Measurements from ENCODE around the gene UNK. TPM values are rescaled to one million over a fixed set of nuclear protein-coding genes. Genes with fewer than 3 reads are reported as not detected.
A peak's percentile ranks its signal among the peaks of the same experiment; 100 is the strongest.
"Not testable (repeated sequence)": the region's sequence is repeated elsewhere in the genome, so short reads cannot be mapped to it uniquely, and the experiment has no call there.

The UNK gene
- total and polyA plus RNA-seq, 2 donors, result 13.7 to 31.6 TPM

DNA sequence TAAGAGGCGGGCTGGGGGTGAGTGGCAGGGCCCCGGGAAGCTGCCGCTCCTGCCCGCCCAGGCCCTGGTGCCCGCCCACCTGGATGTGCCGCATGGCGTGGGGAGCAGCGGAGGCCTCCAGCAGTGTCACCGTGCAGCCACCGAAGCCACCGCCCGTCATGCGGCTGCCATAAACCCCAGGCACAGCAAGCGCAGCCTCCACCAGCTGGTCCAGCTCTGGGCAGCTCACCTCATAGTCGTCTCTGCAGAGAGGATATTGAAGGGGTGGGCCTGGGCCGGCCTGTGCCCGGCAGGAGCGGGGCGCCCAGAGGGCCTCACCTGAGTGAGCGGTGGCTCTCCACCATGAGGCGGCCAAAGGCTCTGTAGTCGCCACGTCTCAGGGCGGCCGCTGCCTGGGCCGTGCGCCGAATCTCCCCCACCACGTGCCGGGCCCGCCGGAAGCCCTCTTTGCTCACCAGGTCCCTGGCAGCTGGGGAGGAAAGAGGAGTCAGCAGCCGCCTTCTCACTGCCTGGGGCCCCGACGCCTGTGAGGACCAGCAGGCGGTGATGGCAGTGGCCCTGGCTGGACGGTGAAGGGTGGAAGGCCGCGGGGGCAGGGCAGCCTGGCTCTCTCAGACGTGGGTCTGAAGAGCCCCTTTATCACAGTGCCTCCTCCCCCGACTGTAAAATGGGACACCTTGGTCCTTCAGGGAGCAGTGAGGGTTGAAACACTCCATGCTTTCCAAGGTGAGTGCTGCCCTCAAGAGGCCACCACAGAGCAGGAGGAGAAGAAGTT is 26.3 kb upstream of the UNK start:
- H3K36me3 ChIP-seq (ENCODE audit: control insufficient read depth in 2 of 2, insufficient read depth in 2 of 2, low read length in 1 of 2), result peaks cover 13 to 20% of the 10 kb centered on the region in 2 donors

DNA sequence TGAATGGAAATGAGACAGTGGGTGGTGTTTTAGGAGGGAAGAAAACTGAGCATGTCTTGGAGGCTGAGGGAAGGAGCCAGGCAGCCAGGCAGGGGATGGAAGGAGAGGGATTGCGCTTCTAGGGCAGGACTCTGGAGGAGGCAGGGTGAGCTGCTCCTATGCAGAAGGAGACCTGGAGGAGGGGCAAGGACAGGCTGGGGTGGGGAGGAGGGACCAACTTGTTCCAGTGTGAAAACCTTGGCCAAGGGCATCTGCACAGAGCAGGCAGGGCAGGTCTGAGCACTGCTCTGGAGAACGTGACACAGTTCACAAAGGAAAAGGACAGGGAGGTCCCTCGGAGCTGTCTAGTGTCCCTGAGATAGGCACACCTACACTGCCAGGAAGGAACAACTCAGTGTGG is 25.1 kb upstream of the UNK start:
- Histone ChIP-seq H3K4me3 (ENCODE audit: low read length in 2 of 2) (no peak overlapping the region), H3K9me3 (ENCODE audit: control insufficient read depth in 2 of 2, insufficient read depth in 1 of 2, low read length in 1 of 2) (no peaks in the 10 kb centered on the region), H3K36me3 (ENCODE audit: control insufficient read depth in 2 of 2, insufficient read depth in 2 of 2, low read length in 1 of 2) (peaks cover 14 to 20% of the 10 kb centered on the region in 2 donors), H3K27me3 (ENCODE audit: control insufficient read depth in 2 of 2, insufficient read depth in 1 of 2, low read length in 1 of 2) (no peaks in the 10 kb centered on the region), H3K4me1 (ENCODE audit: control insufficient read depth in 2 of 2, insufficient read depth in 2 of 2, low read length in 2 of 2) (peaks cover 10 to 18% of the 10 kb centered on the region in 2 donors), H3K27ac (ENCODE audit: low read depth in 1 of 2, low read length in 1 of 2) (no peak overlapping the region)
- DNase-seq (ENCODE audit: low read depth in 6 of 9, low spot score in 9 of 9), result no peak
- 98% methylated on average over 3 of the region's 3 CpGs for WGBS

More for the DNA sequence above, 26.3 kb upstream of the UNK start:
- H3K27ac ChIP-seq (ENCODE audit: low read depth in 1 of 2, low read length in 1 of 2), result no peak overlapping the region
- no peaks in the 10 kb centered on the region for H3K9me3 ChIP-seq (ENCODE audit: control insufficient read depth in 2 of 2, insufficient read depth in 1 of 2, low read length in 1 of 2)
- H3K4me1 ChIP-seq (ENCODE audit: control insufficient read depth in 2 of 2, insufficient read depth in 2 of 2, low read length in 2 of 2), result peaks cover 5 to 16% of the 10 kb centered on the region in 2 donors
- H3K27me3 ChIP-seq (ENCODE audit: control insufficient read depth in 2 of 2, insufficient read depth in 1 of 2, low read length in 1 of 2), result peaks cover 0 to 2% of the 10 kb centered on the region in 2 donors
- WGBS, result 98% methylated on average over 41 of the region's 41 CpGs
- DNase-seq (ENCODE audit: low read depth in 6 of 9, low spot score in 9 of 9), result no peak
- H3K4me3 ChIP-seq (ENCODE audit: low read length in 2 of 2), result no peak overlapping the region

DNA sequence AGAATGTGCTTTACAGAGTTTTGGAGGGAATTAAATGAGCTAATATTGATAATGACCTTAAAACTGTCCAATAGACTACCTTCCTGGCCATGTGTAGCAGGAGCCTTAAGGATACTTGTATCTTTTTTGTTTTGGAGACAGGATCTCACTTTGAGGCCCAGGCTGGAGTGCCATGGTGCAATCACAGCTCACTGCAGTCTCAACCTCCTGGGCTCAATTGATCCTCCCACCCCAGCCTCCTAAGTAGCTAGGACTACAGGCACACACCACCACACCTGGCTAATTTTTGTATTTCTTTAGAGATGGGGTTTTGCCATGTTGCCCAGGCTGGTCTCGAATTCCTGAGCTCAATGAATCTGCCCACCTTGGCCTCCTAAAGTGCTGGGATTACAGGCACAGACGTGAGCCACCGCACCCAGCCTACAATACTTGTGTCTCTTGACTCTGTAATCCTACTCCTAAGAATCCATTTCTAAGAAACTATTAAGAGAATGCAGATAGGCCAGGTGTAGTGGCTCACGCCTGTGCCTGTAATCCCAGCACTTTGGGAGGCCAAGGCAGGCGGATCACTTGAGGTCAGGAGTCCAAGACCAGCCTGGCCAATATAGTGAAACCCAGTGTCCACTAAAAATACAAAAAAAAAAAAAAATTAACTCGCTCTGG is 24.5 kb upstream of the UNK start:
- 98% methylated on average over 6 of the region's 6 CpGs for WGBS
- Histone ChIP-seq H3K4me1 (ENCODE audit: control insufficient read depth in 2 of 2, insufficient read depth in 2 of 2, low read length in 2 of 2) (peaks cover 10 to 18% of the 10 kb centered on the region in 2 donors), H3K36me3 (ENCODE audit: control insufficient read depth in 2 of 2, insufficient read depth in 2 of 2, low read length in 1 of 2) (peaks cover 14 to 20% of the 10 kb centered on the region in 2 donors)
- not testable (repeated sequence) for H3K27me3 ChIP-seq (ENCODE audit: control insufficient read depth in 2 of 2, insufficient read depth in 1 of 2, low read length in 1 of 2); H3K4me3 ChIP-seq (ENCODE audit: low read length in 2 of 2); DNase-seq (ENCODE audit: low read depth in 6 of 9, low spot score in 9 of 9); H3K27ac ChIP-seq (ENCODE audit: low read depth in 1 of 2, low read length in 1 of 2); H3K9me3 ChIP-seq (ENCODE audit: control insufficient read depth in 2 of 2, insufficient read depth in 1 of 2, low read length in 1 of 2)

DNA sequence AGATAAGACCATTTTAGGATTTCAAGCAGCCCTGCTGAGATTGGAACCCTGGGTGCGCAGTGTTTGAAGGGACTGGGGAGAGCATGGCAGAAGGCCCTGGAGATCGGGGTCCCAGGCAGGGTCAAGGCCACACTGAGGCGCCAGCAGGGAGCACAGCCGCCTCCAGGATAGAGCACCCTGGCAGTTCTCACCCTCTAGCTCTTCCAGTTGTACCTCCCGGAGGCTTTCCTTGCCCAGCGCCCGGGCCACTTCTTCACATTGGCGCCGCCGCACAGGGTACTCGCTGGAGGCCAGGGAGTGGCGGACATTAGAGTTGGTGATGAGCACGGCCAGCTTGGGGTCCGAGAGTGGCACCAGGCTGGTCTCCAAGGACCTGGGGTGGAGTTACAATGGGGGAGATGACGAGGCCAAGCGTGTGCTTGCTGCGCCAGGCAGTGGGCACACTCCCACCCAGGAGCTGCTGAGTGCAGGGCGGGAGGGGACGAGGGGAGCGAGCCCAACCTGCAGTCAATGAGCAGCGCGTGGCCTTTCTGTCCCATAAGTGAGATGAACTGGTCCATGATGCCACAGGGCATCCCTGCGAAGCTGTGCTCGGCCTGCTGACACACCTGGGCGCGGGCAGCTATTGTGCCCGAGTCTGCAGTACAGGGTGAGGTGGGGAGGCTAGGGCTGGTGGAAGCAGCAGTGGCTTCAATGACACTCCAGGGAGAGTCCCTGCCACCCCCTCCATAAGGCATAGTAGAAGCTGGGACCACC is 21.9 kb upstream of the UNK start:
- Histone ChIP-seq H3K9me3 (ENCODE audit: control insufficient read depth in 2 of 2, insufficient read depth in 1 of 2, low read length in 1 of 2) (no peaks in the 10 kb centered on the region), H3K36me3 (ENCODE audit: control insufficient read depth in 2 of 2, insufficient read depth in 2 of 2, low read length in 1 of 2) (peaks cover 14 to 17% of the 10 kb centered on the region in 2 donors), H3K27me3 (ENCODE audit: control insufficient read depth in 2 of 2, insufficient read depth in 1 of 2, low read length in 1 of 2) (no peaks in the 10 kb centered on the region), H3K4me3 (ENCODE audit: low read length in 2 of 2) (no peak overlapping the region), H3K4me1 (ENCODE audit: control insufficient read depth in 2 of 2, insufficient read depth in 2 of 2, low read length in 2 of 2) (peaks cover 10 to 18% of the 10 kb centered on the region in 2 donors), H3K27ac (ENCODE audit: low read depth in 1 of 2, low read length in 1 of 2) (no peak overlapping the region)
- WGBS, result 98% methylated on average over 27 of the region's 27 CpGs
- no peak for DNase-seq (ENCODE audit: low read depth in 6 of 9, low spot score in 9 of 9)

DNA sequence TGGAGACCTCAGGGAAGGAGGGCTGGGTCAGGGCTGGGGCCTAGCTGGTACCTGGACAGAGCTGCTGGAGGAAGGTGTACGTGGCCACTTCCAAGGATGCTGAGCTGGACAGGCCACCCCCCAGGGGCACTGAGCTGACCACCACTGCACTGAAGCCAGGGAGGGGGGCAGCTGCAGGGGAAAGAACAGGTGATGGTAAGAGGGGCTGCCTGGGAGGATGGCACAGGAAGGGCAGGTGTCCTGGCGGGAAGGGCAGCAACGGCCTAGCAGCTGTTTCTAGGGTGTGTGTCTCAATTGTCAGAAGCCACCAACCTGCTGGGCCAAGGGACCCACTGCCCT is 21.4 kb upstream of the UNK start:
- Histone ChIP-seq H3K27ac (ENCODE audit: low read depth in 1 of 2, low read length in 1 of 2) (no peak overlapping the region), H3K36me3 (ENCODE audit: control insufficient read depth in 2 of 2, insufficient read depth in 2 of 2, low read length in 1 of 2) (peaks cover 11 to 14% of the 10 kb centered on the region in 2 donors), H3K4me3 (ENCODE audit: low read length in 2 of 2) (no peak overlapping the region), H3K27me3 (ENCODE audit: control insufficient read depth in 2 of 2, insufficient read depth in 1 of 2, low read length in 1 of 2) (no peaks in the 10 kb centered on the region), H3K4me1 (ENCODE audit: control insufficient read depth in 2 of 2, insufficient read depth in 2 of 2, low read length in 2 of 2) (peaks cover 10 to 18% of the 10 kb centered on the region in 2 donors), H3K9me3 (ENCODE audit: control insufficient read depth in 2 of 2, insufficient read depth in 1 of 2, low read length in 1 of 2) (no peaks in the 10 kb centered on the region)
- DNase-seq (ENCODE audit: low read depth in 6 of 9, low spot score in 9 of 9), result no peak
- WGBS, result 97% methylated on average over 3 of the region's 3 CpGs

DNA sequence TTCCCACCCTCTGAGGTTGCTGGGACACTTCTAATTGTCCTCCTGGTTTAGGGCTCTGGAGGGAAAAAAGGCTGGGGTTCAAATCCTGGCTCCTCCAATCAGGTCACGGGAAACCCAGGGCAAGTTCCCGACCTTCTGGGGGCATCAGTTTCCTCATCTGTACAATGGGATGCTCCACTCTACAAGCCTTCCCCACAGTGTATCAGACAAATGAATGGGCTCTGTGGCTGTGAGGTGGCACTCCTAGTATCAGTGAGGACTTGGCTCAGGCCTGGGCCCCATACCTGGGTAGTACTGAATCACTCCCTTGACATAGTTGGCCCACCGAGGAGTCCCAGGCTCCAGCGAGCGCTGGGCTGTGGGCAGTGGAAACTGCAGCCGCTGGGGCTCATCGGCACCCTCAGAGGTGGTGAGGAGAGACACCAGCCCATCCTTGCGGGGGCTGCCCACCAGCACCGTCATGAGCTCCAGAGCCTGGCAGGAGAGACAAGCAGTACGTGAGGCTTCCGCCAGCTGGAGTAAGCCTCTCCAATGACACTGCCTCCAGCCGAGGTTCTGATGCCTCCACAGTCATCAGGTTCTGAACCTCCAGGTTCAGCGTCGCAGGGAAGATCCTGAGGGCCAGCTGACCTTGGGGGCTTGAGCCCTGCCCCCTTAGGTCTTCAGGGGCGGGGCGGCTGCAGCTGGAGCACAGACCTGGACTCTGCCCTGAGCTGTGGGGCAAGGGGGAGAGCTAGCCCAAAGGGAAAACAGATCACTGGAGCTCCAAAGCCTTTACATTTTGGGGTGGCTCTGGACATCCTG is 20.8 kb upstream of the UNK start:
- 88% methylated on average over 16 of the region's 16 CpGs for WGBS
- H3K27ac ChIP-seq (ENCODE audit: low read depth in 1 of 2, low read length in 1 of 2), result no peak overlapping the region
- H3K4me3 ChIP-seq (ENCODE audit: low read length in 2 of 2), result peak overlapping the region; percentile 63 to 73
- H3K9me3 ChIP-seq (ENCODE audit: control insufficient read depth in 2 of 2, insufficient read depth in 1 of 2, low read length in 1 of 2), result no peaks in the 10 kb centered on the region
- DNase-seq (ENCODE audit: low read depth in 6 of 9, low spot score in 9 of 9), result no peak
- H3K36me3 ChIP-seq (ENCODE audit: control insufficient read depth in 2 of 2, insufficient read depth in 2 of 2, low read length in 1 of 2), result peaks cover 7 to 11% of the 10 kb centered on the region in 2 donors
- H3K27me3 ChIP-seq (ENCODE audit: control insufficient read depth in 2 of 2, insufficient read depth in 1 of 2, low read length in 1 of 2), result no peaks in the 10 kb centered on the region
- peaks cover 10 to 18% of the 10 kb centered on the region in 2 donors for H3K4me1 ChIP-seq (ENCODE audit: control insufficient read depth in 2 of 2, insufficient read depth in 2 of 2, low read length in 2 of 2)

DNA sequence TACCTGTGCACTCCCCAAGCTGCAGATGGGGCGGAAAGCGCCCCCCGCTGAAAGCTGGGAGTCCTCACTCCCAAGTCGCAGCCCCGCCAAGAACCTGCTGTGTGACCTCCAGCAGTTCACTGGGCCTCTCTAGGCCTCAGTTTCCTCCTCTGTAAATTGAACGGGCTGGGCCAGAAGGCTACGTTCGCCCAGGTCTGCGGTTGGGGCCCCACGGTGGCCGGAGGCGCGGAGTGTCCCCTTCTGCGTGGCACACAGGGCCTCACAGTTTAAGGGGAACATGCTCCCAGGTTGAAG is 20.2 kb upstream of the UNK start:
- peak overlapping the region; percentile 63 to 73 for H3K4me3 ChIP-seq (ENCODE audit: low read length in 2 of 2)
- no peaks in the 10 kb centered on the region for H3K9me3 ChIP-seq (ENCODE audit: control insufficient read depth in 2 of 2, insufficient read depth in 1 of 2, low read length in 1 of 2)
- peaks cover 10 to 18% of the 10 kb centered on the region in 2 donors for H3K4me1 ChIP-seq (ENCODE audit: control insufficient read depth in 2 of 2, insufficient read depth in 2 of 2, low read length in 2 of 2)
- H3K36me3 ChIP-seq (ENCODE audit: control insufficient read depth in 2 of 2, insufficient read depth in 2 of 2, low read length in 1 of 2), result peaks cover 6 to 9% of the 10 kb centered on the region in 2 donors
- H3K27me3 ChIP-seq (ENCODE audit: control insufficient read depth in 2 of 2, insufficient read depth in 1 of 2, low read length in 1 of 2), result no peaks in the 10 kb centered on the region
- DNase-seq (ENCODE audit: low read depth in 6 of 9, low spot score in 9 of 9), result no peak
- WGBS, result 17% methylated on average over 14 of the region's 14 CpGs
- peak overlapping the region; percentile 8 to 69 for H3K27ac ChIP-seq (ENCODE audit: low read depth in 1 of 2, low read length in 1 of 2)

DNA sequence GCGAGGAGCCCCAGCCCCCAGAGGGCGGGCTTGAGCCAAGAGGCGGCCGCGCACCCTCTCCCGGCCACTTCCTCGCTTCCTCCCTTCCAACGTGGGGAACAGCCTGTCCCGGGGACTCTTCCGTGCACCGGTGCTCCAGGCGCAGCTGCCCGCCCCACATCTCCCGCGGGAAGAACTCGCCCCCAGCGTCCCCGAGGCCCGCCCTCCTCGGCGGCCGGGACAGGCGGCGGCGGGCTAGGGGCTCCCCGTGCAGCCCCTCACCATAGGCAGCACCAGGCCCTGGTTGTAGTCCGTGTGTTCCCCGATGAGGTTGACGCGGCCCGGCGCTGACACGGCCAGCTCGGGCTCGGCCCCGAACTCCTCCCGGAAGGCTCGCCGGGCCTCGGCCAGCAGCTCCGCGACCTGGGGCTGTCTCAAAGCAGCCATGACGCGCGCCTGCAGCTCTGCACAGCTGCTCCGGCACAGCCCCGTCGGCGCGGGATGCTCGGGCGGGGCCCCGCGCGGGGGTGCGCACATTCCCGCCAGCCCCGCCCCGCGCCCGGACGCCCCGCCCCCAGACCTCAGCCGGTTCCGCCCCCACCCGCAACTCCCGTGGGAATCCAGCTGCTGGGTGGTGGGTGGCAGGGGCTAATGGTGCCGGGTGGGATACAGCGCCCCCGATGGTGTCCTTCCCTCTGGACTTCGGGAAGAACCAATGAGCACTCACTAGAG is 19.7 kb upstream of the UNK start, which contains the start of gene GALK1:
TSS of gene GALK1 (minus strand) at position 482 of the 711 bp plus-strand sequence. CDS start at position 426, 56 bp downstream.
- Histone ChIP-seq H3K27me3 (ENCODE audit: control insufficient read depth in 2 of 2, insufficient read depth in 1 of 2, low read length in 1 of 2) (no peaks in the 10 kb centered on the region), H3K36me3 (ENCODE audit: control insufficient read depth in 2 of 2, insufficient read depth in 2 of 2, low read length in 1 of 2) (peaks cover 6 to 9% of the 10 kb centered on the region in 2 donors), H3K9me3 (ENCODE audit: control insufficient read depth in 2 of 2, insufficient read depth in 1 of 2, low read length in 1 of 2) (no peaks in the 10 kb centered on the region), H3K4me3 (ENCODE audit: low read length in 2 of 2) (peak within 1 kb of the TSS; percentile 63 to 73), H3K4me1 (ENCODE audit: control insufficient read depth in 2 of 2, insufficient read depth in 2 of 2, low read length in 2 of 2) (peaks cover 10 to 18% of the 10 kb centered on the region in 2 donors), H3K27ac (ENCODE audit: low read depth in 1 of 2, low read length in 1 of 2) (peak within 1 kb of the TSS; percentile 69 to 75)
- WGBS, result under 1% methylated on average over 71 of the region's 71 CpGs
- peak in 4 of 9 donors; percentile 66 to 84 (median 76) for DNase-seq (ENCODE audit: low read depth in 6 of 9, low spot score in 9 of 9)

Data from thymus (tissue), 11 donors.